ENCODE results near the gene DUSP7.

GRCh38 chr3:52062505-52062904, 6.1 kb upstream of the DUSP7 start:
- TF ChIP-seq CTCF (IDR thresholded peaks at IDR 0.05) (no peak), EZH2phosphoT487 (IDR thresholded peaks at IDR 0.05) (no peak)
